Measurements from ENCODE around the gene GNE. TPM values are rescaled to one million over a fixed set of nuclear protein-coding genes. Genes with fewer than 3 reads are reported as not detected.

The GNE gene
- total and polyA plus RNA-seq, 2 of the 13 experiments (the other 11 are each of a cell fraction or from before 2014, with no cell fraction given), result 16.1 to 24.1 TPM

DNA sequence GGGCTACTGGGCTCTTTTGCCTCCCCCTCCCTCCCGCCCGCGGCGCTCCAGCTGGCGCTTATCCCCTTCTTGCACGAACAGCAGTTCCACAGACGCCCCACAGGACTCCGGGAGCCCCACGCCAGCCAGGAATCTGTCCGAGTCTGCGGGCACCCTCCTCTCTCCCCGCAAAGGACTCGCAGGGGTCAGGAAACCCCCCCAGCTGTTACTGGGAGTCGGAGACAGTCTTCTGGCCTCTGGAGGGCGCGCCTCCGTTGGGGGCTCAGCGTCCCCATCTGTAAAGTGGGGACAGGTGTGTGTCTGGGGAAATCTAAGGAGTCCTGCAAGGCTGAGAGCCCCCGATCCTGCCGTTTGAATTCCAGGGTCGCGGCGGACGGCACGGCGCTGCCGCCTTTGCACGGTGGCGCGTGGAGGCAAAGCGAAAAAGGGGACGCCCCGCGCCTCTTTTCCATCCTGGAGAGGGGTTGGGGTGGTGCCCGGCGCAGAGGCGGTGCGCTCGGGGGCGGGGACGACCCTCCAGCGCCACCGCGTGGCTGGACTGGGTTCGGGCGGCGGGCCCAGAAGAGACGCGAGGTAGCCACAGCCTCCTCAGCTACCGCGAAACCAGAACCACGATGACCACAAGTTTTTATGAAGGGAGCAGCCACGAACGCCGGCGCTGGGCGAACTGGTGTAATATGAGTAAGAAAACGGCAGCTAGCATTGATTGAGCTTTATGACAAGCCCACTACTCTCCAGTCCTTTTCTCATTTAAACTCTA is 91.9 kb downstream of the GNE start (continued):
- TF ChIP-seq, protein P1, sequence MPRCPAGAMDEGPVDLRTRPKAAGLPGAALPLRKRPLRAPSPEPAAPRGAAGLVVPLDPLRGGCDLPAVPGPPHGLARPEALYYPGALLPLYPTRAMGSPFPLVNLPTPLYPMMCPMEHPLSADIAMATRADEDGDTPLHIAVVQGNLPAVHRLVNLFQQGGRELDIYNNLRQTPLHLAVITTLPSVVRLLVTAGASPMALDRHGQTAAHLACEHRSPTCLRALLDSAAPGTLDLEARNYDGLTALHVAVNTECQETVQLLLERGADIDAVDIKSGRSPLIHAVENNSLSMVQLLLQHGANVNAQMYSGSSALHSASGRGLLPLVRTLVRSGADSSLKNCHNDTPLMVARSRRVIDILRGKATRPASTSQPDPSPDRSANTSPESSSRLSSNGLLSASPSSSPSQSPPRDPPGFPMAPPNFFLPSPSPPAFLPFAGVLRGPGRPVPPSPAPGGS (CRISPR knock-in tag; IDR thresholded peaks at IDR 0.05), result 0 out of 2 replicates have a peak, but pooled peaks have one; percentile 29
- TF ChIP-seq RNF219 (CRISPR knock-in tag; IDR thresholded peaks at IDR 0.05) (no peak), NFYC (CRISPR knock-in tag; IDR thresholded peaks at IDR 0.05) (no peak), ZNF256 (CRISPR knock-in tag; conservative IDR thresholded peaks at IDR 0.05) (no peak), SKI (IDR thresholded peaks at IDR 0.05; ENCODE audit: partially characterized antibody) (no peak), ZNF496 (CRISPR knock-in tag; IDR thresholded peaks at IDR 0.05; ENCODE audit: insufficient replicate concordance) (no peak), ZSCAN20 (CRISPR knock-in tag; IDR thresholded peaks at IDR 0.05; ENCODE audit: borderline replicate concordance) (no peak), MTA3 (CRISPR knock-in tag; IDR thresholded peaks at IDR 0.05) (no peak), MAFK (conservative IDR thresholded peaks at IDR 0.05 in 1 of 2, IDR thresholded peaks at IDR 0.05 in 1 of 2; ENCODE audit: low read length in 2 of 2) (no peak), ISX (CRISPR knock-in tag; conservative IDR thresholded peaks at IDR 0.05) (no peak), HOXA5 (CRISPR knock-in tag; IDR thresholded peaks at IDR 0.05) (peak; percentile 52; the same call in 1 of the 2 replicates)
- TF ChIP-seq, protein P2, sequence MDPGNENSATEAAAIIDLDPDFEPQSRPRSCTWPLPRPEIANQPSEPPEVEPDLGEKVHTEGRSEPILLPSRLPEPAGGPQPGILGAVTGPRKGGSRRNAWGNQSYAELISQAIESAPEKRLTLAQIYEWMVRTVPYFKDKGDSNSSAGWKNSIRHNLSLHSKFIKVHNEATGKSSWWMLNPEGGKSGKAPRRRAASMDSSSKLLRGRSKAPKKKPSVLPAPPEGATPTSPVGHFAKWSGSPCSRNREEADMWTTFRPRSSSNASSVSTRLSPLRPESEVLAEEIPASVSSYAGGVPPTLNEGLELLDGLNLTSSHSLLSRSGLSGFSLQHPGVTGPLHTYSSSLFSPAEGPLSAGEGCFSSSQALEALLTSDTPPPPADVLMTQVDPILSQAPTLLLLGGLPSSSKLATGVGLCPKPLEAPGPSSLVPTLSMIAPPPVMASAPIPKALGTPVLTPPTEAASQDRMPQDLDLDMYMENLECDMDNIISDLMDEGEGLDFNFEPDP (CRISPR knock-in tag; conservative IDR thresholded peaks at IDR 0.05), result no peak
- TF ChIP-seq, protein P3, sequence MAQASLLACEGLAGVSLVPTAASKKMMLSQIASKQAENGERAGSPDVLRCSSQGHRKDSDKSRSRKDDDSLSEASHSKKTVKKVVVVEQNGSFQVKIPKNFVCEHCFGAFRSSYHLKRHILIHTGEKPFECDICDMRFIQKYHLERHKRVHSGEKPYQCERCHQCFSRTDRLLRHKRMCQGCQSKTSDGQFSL (CRISPR knock-in tag; IDR thresholded peaks at IDR 0.05), result no peak
- TF ChIP-seq, protein P4, sequence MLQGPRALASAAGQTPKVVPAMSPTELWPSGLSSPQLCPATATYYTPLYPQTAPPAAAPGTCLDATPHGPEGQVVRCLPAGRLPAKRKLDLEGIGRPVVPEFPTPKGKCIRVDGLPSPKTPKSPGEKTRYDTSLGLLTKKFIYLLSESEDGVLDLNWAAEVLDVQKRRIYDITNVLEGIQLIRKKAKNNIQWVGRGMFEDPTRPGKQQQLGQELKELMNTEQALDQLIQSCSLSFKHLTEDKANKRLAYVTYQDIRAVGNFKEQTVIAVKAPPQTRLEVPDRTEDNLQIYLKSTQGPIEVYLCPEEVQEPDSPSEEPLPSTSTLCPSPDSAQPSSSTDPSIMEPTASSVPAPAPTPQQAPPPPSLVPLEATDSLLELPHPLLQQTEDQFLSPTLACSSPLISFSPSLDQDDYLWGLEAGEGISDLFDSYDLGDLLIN (CRISPR knock-in tag; IDR thresholded peaks at IDR 0.05; ENCODE audit: borderline replicate concordance), result no peak
- TF ChIP-seq, protein P5, sequence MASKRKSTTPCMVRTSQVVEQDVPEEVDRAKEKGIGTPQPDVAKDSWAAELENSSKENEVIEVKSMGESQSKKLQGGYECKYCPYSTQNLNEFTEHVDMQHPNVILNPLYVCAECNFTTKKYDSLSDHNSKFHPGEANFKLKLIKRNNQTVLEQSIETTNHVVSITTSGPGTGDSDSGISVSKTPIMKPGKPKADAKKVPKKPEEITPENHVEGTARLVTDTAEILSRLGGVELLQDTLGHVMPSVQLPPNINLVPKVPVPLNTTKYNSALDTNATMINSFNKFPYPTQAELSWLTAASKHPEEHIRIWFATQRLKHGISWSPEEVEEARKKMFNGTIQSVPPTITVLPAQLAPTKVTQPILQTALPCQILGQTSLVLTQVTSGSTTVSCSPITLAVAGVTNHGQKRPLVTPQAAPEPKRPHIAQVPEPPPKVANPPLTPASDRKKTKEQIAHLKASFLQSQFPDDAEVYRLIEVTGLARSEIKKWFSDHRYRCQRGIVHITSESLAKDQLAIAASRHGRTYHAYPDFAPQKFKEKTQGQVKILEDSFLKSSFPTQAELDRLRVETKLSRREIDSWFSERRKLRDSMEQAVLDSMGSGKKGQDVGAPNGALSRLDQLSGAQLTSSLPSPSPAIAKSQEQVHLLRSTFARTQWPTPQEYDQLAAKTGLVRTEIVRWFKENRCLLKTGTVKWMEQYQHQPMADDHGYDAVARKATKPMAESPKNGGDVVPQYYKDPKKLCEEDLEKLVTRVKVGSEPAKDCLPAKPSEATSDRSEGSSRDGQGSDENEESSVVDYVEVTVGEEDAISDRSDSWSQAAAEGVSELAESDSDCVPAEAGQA (IDR thresholded peaks at IDR 0.05; ENCODE audit: low read depth), result no peak
- TF ChIP-seq, protein P5 (CRISPR knock-in tag; IDR thresholded peaks at IDR 0.05; ENCODE audit: borderline replicate concordance), result no peak
